ENCODE results near the gene SHC4.

The SHC4 gene

DNA sequence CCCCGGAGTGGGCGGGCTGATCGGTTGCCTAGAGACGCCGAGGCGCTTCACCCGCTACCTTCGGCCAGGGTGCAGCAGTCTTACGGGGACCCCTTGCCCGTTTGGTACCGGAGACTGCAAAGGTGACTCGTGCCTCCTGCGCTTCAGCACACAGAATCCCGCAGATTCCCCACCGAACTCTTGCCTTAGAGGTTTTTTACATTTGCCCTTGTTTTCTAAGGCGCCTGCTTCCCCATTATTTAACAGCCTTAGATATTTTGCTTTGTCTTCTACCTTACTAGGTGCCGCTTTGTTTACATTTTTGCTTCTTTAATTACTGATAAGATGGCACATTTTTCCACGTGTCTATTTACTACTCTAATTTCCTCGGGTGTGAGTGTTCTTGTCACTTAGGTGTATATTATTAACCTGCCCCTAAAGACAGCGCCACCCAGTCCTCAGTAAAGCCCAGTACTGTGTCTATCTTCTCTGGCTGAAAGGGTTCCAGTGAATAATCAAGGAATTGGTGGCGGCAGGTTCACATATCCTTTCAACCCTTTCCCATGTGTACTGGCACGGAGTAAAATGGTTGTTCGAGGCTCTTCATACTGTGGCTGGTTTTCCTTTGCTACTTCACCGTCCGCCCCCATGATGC, 152.3 kb downstream of the SHC4 start:
- Histone ChIP-seq H3K4ac (ENCODE audit: low read length) (no peak overlapping the region), H4K91ac (ENCODE audit: low read depth, low read length, poor library complexity) (no peak overlapping the region), H3K79me1 (ENCODE audit: low read depth, low read length) (peaks cover 4% of the 10 kb centered on the region), H2BK15ac (ENCODE audit: low read length) (no peak overlapping the region), H3K14ac (ENCODE audit: low read length) (no peak overlapping the region), H3K4me2 (ENCODE audit: insufficient read depth, low read length, poor library complexity, severe bottlenecking) (peak overlapping the region; percentile 80), H2AK5ac (ENCODE audit: low read depth, low read length) (no peak overlapping the region), H3K9me3 (replicated peaks in 1 of 2; ENCODE audit: control insufficient read depth in 2 of 2, insufficient read depth in 1 of 2, low read depth in 1 of 2, low read length in 2 of 2) (no peaks in the 10 kb centered on the region), H3K36me3 (replicated peaks in 1 of 2; ENCODE audit: control insufficient read depth in 2 of 2, insufficient read depth in 2 of 2, low read length in 2 of 2) (no peaks in the 10 kb centered on the region), H3K4me3 (ENCODE audit: low read length in 2 of 2) (peak overlapping the region; percentile 82 to 88), H3K4me1 (ENCODE audit: control insufficient read depth in 2 of 2, insufficient read depth in 1 of 2, low read depth in 1 of 2, low read length in 2 of 2) (peaks cover 5 to 8% of the 10 kb centered on the region in 2 donors), H2BK5ac (ENCODE audit: low read length) (no peak overlapping the region), H2BK120ac (ENCODE audit: low read depth, low read length) (no peak overlapping the region), H2BK12ac (ENCODE audit: low read length) (no peak overlapping the region), H3K27me3 (ENCODE audit: control insufficient read depth in 3 of 3, insufficient read depth in 3 of 3, low read depth in 1 of 3, low read length in 3 of 3) (peaks cover 0 to 28% (median 0%) of the 10 kb centered on the region in 3 experiments), H2AFZ (ENCODE audit: low read length) (peak overlapping the region; percentile 92), H4K8ac (ENCODE audit: low read depth, low read length) (no peak overlapping the region), H3K27ac (replicated peaks; ENCODE audit: low read length) (no peak overlapping the region), H3K23ac (ENCODE audit: low read depth, low read length, poor library complexity) (no peak overlapping the region), H3K9ac (ENCODE audit: low read depth, low read length, poor library complexity) (no peak overlapping the region), H3K18ac (ENCODE audit: low read length) (no peak overlapping the region)
- no peak for DNase-seq (ENCODE audit: low spot score)
- no CpG with 5 or more reads among the region's 25 CpGs for WGBS, 2 donors (ENCODE audit: extremely low coverage in 2 of 2, insufficient read length in 2 of 2, insufficient replicate concordance in 1 of 2)

GRCh38 chr15:48810414-48811324, 153.1 kb downstream of the SHC4 start, which contains the start of gene CEP152:
Gene CEP152 (minus strand): TSS chr15:48811069. CDS start chr15:48805649, 5,420 bp downstream.
- no peaks in the 10 kb centered on the region for H3K36me3 ChIP-seq (replicated peaks in 1 of 2; ENCODE audit: control insufficient read depth in 2 of 2, insufficient read depth in 2 of 2, low read length in 2 of 2)
- H4K8ac ChIP-seq (ENCODE audit: low read depth, low read length): no peak within 1 kb of the TSS
- peak within 1 kb of the TSS; percentile 90 for H3K4ac ChIP-seq (ENCODE audit: low read length)
- peak within 1 kb of the TSS; percentile 92 for H3K18ac ChIP-seq (ENCODE audit: low read length)
- no peaks in the 10 kb centered on the region for H3K9me3 ChIP-seq (replicated peaks in 1 of 2; ENCODE audit: control insufficient read depth in 2 of 2, insufficient read depth in 1 of 2, low read depth in 1 of 2, low read length in 2 of 2)
- H2BK12ac ChIP-seq (ENCODE audit: low read length): no peak within 1 kb of the TSS
- peaks cover 4% of the 10 kb centered on the region for H3K79me1 ChIP-seq (ENCODE audit: low read depth, low read length)
- DNase-seq (ENCODE audit: low spot score): peak; percentile 99
- H3K27ac ChIP-seq (replicated peaks; ENCODE audit: low read length): no peak within 1 kb of the TSS
- peak within 1 kb of the TSS; percentile 91 for H2BK5ac ChIP-seq (ENCODE audit: low read length)
- no peak within 1 kb of the TSS for H2BK120ac ChIP-seq (ENCODE audit: low read depth, low read length)
- peak within 1 kb of the TSS; percentile 89 for H2AK5ac ChIP-seq (ENCODE audit: low read depth, low read length)
- peaks cover 0 to 28% (median 0%) of the 10 kb centered on the region in 3 experiments for H3K27me3 ChIP-seq (ENCODE audit: control insufficient read depth in 3 of 3, insufficient read depth in 3 of 3, low read depth in 1 of 3, low read length in 3 of 3)
- peak within 1 kb of the TSS; percentile 67 for H3K14ac ChIP-seq (ENCODE audit: low read length)
- H3K4me2 ChIP-seq (ENCODE audit: insufficient read depth, low read length, poor library complexity, severe bottlenecking): peak within 1 kb of the TSS; percentile 91
- WGBS, 2 donors (ENCODE audit: extremely low coverage in 2 of 2, insufficient read length in 2 of 2, insufficient replicate concordance in 1 of 2): no CpG with 5 or more reads among the region's 51 CpGs
- H3K9ac ChIP-seq (ENCODE audit: low read depth, low read length, poor library complexity): peak within 1 kb of the TSS; percentile 89
- peak within 1 kb of the TSS; percentile 88 for H3K23ac ChIP-seq (ENCODE audit: low read depth, low read length, poor library complexity)
- peaks cover 5 to 8% of the 10 kb centered on the region in 2 donors for H3K4me1 ChIP-seq (ENCODE audit: control insufficient read depth in 2 of 2, insufficient read depth in 1 of 2, low read depth in 1 of 2, low read length in 2 of 2)
- peak within 1 kb of the TSS; percentile 82 to 89 for H3K4me3 ChIP-seq (ENCODE audit: low read length in 2 of 2)
- H2BK15ac ChIP-seq (ENCODE audit: low read length): peak within 1 kb of the TSS; percentile 80
- peak within 1 kb of the TSS; percentile 92 for H2AFZ ChIP-seq (ENCODE audit: low read length)
- no peak within 1 kb of the TSS for H4K91ac ChIP-seq (ENCODE audit: low read depth, low read length, poor library complexity)

DNA sequence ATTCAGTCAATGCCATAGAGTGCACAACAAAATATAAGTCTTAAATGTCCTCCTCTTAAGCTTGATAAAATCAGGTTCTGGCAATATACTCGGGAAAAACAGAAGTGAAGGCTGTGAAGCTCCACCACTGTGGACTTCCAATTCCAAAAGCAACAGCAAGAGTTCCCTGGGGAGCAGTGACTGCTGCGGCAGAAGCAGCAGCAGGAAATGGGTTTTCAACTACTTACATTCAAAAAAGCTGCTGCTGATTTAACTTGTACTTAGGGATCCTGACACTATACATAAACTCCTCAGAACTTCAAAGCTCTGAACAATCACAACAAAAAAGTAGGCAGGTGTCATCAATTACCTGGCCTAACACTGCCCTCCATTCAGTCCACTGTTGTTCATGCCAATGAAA, 157.6 kb downstream of the SHC4 start:
- no peak overlapping the region for H2AK5ac ChIP-seq (ENCODE audit: low read depth, low read length)
- no peak overlapping the region for H3K4me2 ChIP-seq (ENCODE audit: insufficient read depth, low read length, poor library complexity, severe bottlenecking)
- no peak overlapping the region for H3K14ac ChIP-seq (ENCODE audit: low read length)
- H2AFZ ChIP-seq (ENCODE audit: low read length): no peak overlapping the region
- no peak overlapping the region for H3K18ac ChIP-seq (ENCODE audit: low read length)
- no peak overlapping the region for H3K27ac ChIP-seq (replicated peaks; ENCODE audit: low read length)
- no peak overlapping the region for H2BK12ac ChIP-seq (ENCODE audit: low read length)
- H3K4me1 ChIP-seq (ENCODE audit: control insufficient read depth in 2 of 2, insufficient read depth in 1 of 2, low read depth in 1 of 2, low read length in 2 of 2): peaks cover 5 to 6% of the 10 kb centered on the region in 2 donors
- WGBS, 2 donors (ENCODE audit: extremely low coverage in 2 of 2, insufficient read length in 2 of 2, insufficient replicate concordance in 1 of 2): no CpG with 5 or more reads among the region's 2 CpGs
- H3K23ac ChIP-seq (ENCODE audit: low read depth, low read length, poor library complexity): no peak overlapping the region
- H3K4ac ChIP-seq (ENCODE audit: low read length): no peak overlapping the region
- H2BK120ac ChIP-seq (ENCODE audit: low read depth, low read length): no peak overlapping the region
- no peak overlapping the region for H3K4me3 ChIP-seq (ENCODE audit: low read length in 2 of 2)
- no peak overlapping the region for H2BK15ac ChIP-seq (ENCODE audit: low read length)
- no peaks in the 10 kb centered on the region for H3K9me3 ChIP-seq (replicated peaks in 1 of 2; ENCODE audit: control insufficient read depth in 2 of 2, insufficient read depth in 1 of 2, low read depth in 1 of 2, low read length in 2 of 2)
- H3K79me1 ChIP-seq (ENCODE audit: low read depth, low read length): peaks cover 4% of the 10 kb centered on the region
- no peak overlapping the region for H3K9ac ChIP-seq (ENCODE audit: low read depth, low read length, poor library complexity)
- no peak overlapping the region for H4K91ac ChIP-seq (ENCODE audit: low read depth, low read length, poor library complexity)
- no peak overlapping the region for H2BK5ac ChIP-seq (ENCODE audit: low read length)
- no peak for DNase-seq (ENCODE audit: low spot score)
- H3K36me3 ChIP-seq (replicated peaks in 1 of 2; ENCODE audit: control insufficient read depth in 2 of 2, insufficient read depth in 2 of 2, low read length in 2 of 2): peaks cover 1 to 19% of the 10 kb centered on the region in 2 donors
- no peak overlapping the region for H4K8ac ChIP-seq (ENCODE audit: low read depth, low read length)
- no peaks in the 10 kb centered on the region for H3K27me3 ChIP-seq (ENCODE audit: control insufficient read depth in 3 of 3, insufficient read depth in 3 of 3, low read depth in 1 of 3, low read length in 3 of 3)

- no CpG with 5 or more reads among the region's 2 CpGs for WGBS, 2 donors (ENCODE audit: extremely low coverage in 2 of 2, insufficient read length in 2 of 2, insufficient replicate concordance in 1 of 2)
- Histone ChIP-seq H3K14ac (ENCODE audit: low read length) (no peak overlapping the region), H2BK15ac (ENCODE audit: low read length) (no peak overlapping the region), H3K23ac (ENCODE audit: low read depth, low read length, poor library complexity) (no peak overlapping the region), H3K27ac (replicated peaks; ENCODE audit: low read length) (no peak overlapping the region), H2AK5ac (ENCODE audit: low read depth, low read length) (no peak overlapping the region), H3K9ac (ENCODE audit: low read depth, low read length, poor library complexity) (no peak overlapping the region), H2BK5ac (ENCODE audit: low read length) (no peak overlapping the region), H4K8ac (ENCODE audit: low read depth, low read length) (no peak overlapping the region), H3K4ac (ENCODE audit: low read length) (no peak overlapping the region), H3K9me3 (replicated peaks in 1 of 2; ENCODE audit: control insufficient read depth in 2 of 2, insufficient read depth in 1 of 2, low read depth in 1 of 2, low read length in 2 of 2) (no peaks in the 10 kb centered on the region), H3K36me3 (replicated peaks in 1 of 2; ENCODE audit: control insufficient read depth in 2 of 2, insufficient read depth in 2 of 2, low read length in 2 of 2) (peaks cover 1 to 19% of the 10 kb centered on the region in 2 donors), H3K4me1 (ENCODE audit: control insufficient read depth in 2 of 2, insufficient read depth in 1 of 2, low read depth in 1 of 2, low read length in 2 of 2) (peaks cover 5 to 6% of the 10 kb centered on the region in 2 donors), H4K91ac (ENCODE audit: low read depth, low read length, poor library complexity) (no peak overlapping the region), H3K4me3 (ENCODE audit: low read length in 2 of 2) (no peak overlapping the region), H3K18ac (ENCODE audit: low read length) (no peak overlapping the region), H3K79me1 (ENCODE audit: low read depth, low read length) (peaks cover 4% of the 10 kb centered on the region), H2BK12ac (ENCODE audit: low read length) (no peak overlapping the region), H3K27me3 (ENCODE audit: control insufficient read depth in 3 of 3, insufficient read depth in 3 of 3, low read depth in 1 of 3, low read length in 3 of 3) (no peaks in the 10 kb centered on the region), H2AFZ (ENCODE audit: low read length) (no peak overlapping the region), H3K4me2 (ENCODE audit: insufficient read depth, low read length, poor library complexity, severe bottlenecking) (no peak overlapping the region), H2BK120ac (ENCODE audit: low read depth, low read length) (no peak overlapping the region)
- DNase-seq (ENCODE audit: low spot score): no peak
Observed at GRCh38 chr15:48805591-48805990, 158.1 kb downstream of the SHC4 start.
